WTC11 (cell line): ENCODE results near the gene NTN4. TPM values are rescaled to one million over a fixed set of nuclear protein-coding genes. Genes with fewer than 3 reads are reported as not detected.

Experiments
- ATAC-seq: fragments of 200-7000 bp; cut with Tn5 transposase; 2 replicates; pipeline ENCODE4 v1.10.0; 2021; ENCODE audit warnings: mild to moderate bottlenecking, moderate library complexity
- CTCF ChIA-PET: fragments of 300-600 bp; sonication (Branson Sonifier 250); formaldehyde crosslinking; loops from one replicate; lab custom pipeline; 2021; ENCODE audit warnings: antibody characterized with exemption; lab: Charles Lee
- POLR2A ChIA-PET: fragments of 350-600 bp; sonication (Branson Sonifier 250); formaldehyde crosslinking; loops from one replicate; lab custom pipeline; 2021; ENCODE audit warnings: antibody characterized with exemption; lab: Charles Lee
- DNase-seq: peaks from one replicate; pipeline ENCODE4 v3.0.0; 2021; ENCODE audit warnings: low spot score
- H3K27ac Mint-ChIP-seq: 2 replicates; pipeline ENCODE4 v1.8.0; 2021; ENCODE audit warnings: mixed read lengths
- H3K27me3 Mint-ChIP-seq: 2 replicates; pipeline ENCODE4 v1.8.0; 2021; ENCODE audit warnings: low read depth, mild to moderate bottlenecking, moderate library complexity, mixed read lengths
- H3K36me3 Mint-ChIP-seq: 2 replicates; pipeline ENCODE4 v1.8.0; 2021; ENCODE audit warnings: mixed read lengths
- H3K4me1 Mint-ChIP-seq: 2 replicates; pipeline ENCODE4 v1.8.0; 2022; ENCODE audit warnings: mixed read lengths
- H3K4me3 Mint-ChIP-seq: 2 replicates; pipeline ENCODE4 v1.8.0; 2021; ENCODE audit warnings: mild to moderate bottlenecking, moderate library complexity, mixed read lengths
- H3K9me3 Mint-ChIP-seq: 2 replicates; pipeline ENCODE4 v1.8.0; 2021; ENCODE audit warnings: mixed read lengths
- AR ChIP-seq: fragments of 250-450 bp; sonication (Bioruptor Pico); IDR thresholded peaks from 2 replicates; pipeline ENCODE4 v1.9.0; 2021; ENCODE audit warnings: mild to moderate bottlenecking
- E2F4 ChIP-seq: sonication (generic); formaldehyde crosslinking; IDR thresholded peaks from 2 replicates; pipeline ENCODE4 v1.8.1; 2022; ENCODE audit warnings: low read depth, mild to moderate bottlenecking, moderate library complexity, missing genetic modification reagents, borderline replicate concordance
- ESRRA ChIP-seq: sonication (generic); formaldehyde crosslinking; IDR thresholded peaks from 2 replicates; pipeline ENCODE4 v1.8.1; 2022; ENCODE audit warnings: mild to moderate bottlenecking, missing genetic modification reagents, borderline replicate concordance
- FOXJ3 ChIP-seq: sonication (generic); formaldehyde crosslinking; IDR thresholded peaks from 2 replicates; pipeline ENCODE4 v1.9.0; 2021; ENCODE audit warnings: missing genetic modification reagents, mild to moderate bottlenecking, borderline replicate concordance
- GRHL2 ChIP-seq: fragments of 250-450 bp; sonication (Bioruptor Pico); IDR thresholded peaks from 2 replicates; pipeline ENCODE4 v1.8.0; 2022; ENCODE audit warnings: mild to moderate bottlenecking, moderate library complexity; ENCODE audit not compliant: insufficient replicate concordance, severe bottlenecking
- NR1H2 ChIP-seq: sonication (generic); formaldehyde crosslinking; IDR thresholded peaks from 2 replicates; pipeline ENCODE4 v1.9.0; 2021; ENCODE audit warnings: mild to moderate bottlenecking, moderate library complexity, missing genetic modification reagents
- NR2C2 ChIP-seq: sonication (generic); formaldehyde crosslinking; IDR thresholded peaks from 2 replicates; pipeline ENCODE4 v1.8.0; 2022; ENCODE audit warnings: mild to moderate bottlenecking, missing genetic modification reagents
- RORB ChIP-seq: fragments of 250-450 bp; sonication (Bioruptor Pico); IDR thresholded peaks from 2 replicates; pipeline ENCODE4 v1.9.0; 2021; ENCODE audit warnings: mild to moderate bottlenecking
- SP1 ChIP-seq: sonication (generic); formaldehyde crosslinking; conservative IDR thresholded peaks from 2 replicates; pipeline ENCODE4 v1.8.1; 2022; ENCODE audit warnings: missing genetic modification reagents
- ZNF138 ChIP-seq: sonication (generic); formaldehyde crosslinking; conservative IDR thresholded peaks from 2 replicates; pipeline ENCODE4 v1.8.1; 2022; ENCODE audit warnings: mild to moderate bottlenecking, moderate library complexity, missing genetic modification reagents
- ZNF263 ChIP-seq: sonication (generic); formaldehyde crosslinking; IDR thresholded peaks from 2 replicates; pipeline ENCODE4 v1.8.1; 2022; ENCODE audit warnings: low read depth, mild to moderate bottlenecking, moderate library complexity, missing genetic modification reagents
- ZNF396 ChIP-seq: fragments of 250-450 bp; sonication (Bioruptor Pico); IDR thresholded peaks from 2 replicates; pipeline ENCODE4 v1.8.0; 2021; ENCODE audit warnings: mild to moderate bottlenecking, moderate library complexity, borderline replicate concordance
- ZNF671 ChIP-seq: fragments of 250-450 bp; sonication (Bioruptor Pico); IDR thresholded peaks from 2 replicates; pipeline ENCODE4 v1.8.0; 2021; ENCODE audit warnings: mild to moderate bottlenecking
- total RNA-seq: library from RNA; stranded (reverse); gene quantifications from 3 replicates; pipeline ENCODE4 v1.2.3, GENCODE V29; 2021
- TF ChIP-seq, protein P1 (sequence below): sonication (generic); formaldehyde crosslinking; IDR thresholded peaks from 2 replicates; pipeline ENCODE4 v1.8.0; 2023; ENCODE audit warnings: missing genetic modification reagents, mild to moderate bottlenecking, borderline replicate concordance
- TF ChIP-seq, protein P2 (sequence below): fragments of 250-450 bp; sonication (Bioruptor Pico); IDR thresholded peaks from 2 replicates; pipeline ENCODE4 v2.1.2; 2022; ENCODE audit warnings: mild to moderate bottlenecking, moderate library complexity
- TF ChIP-seq, protein P3 (sequence below): sonication (generic); formaldehyde crosslinking; IDR thresholded peaks from 2 replicates; pipeline ENCODE4 v1.8.1; 2022; ENCODE audit warnings: missing genetic modification reagents, borderline replicate concordance

The NTN4 gene
- total RNA-seq, 1 experiment from 2014 or later = 2.7 TPM

DNA sequence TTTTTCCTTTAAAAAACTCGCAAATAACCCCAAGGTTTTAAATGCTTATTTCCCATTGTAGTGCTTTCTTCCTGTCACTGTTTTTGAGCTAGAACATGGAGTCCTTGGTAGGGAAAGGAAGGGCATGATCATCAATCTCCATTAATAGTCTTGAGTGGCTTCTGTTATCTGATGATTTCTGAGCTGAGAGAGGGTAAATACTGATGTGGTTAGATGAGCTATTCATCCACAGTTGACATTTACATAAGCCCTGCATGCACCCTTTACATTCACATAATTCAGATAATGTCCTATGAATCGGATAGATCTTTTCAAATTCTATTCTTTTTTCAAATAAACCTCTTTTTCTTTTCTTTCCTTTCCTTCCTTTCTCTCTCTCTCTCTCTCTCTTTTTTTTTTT lies 81.4 kb downstream of the NTN4 start (continued):
- TF ChIP-seq, protein P1, sequence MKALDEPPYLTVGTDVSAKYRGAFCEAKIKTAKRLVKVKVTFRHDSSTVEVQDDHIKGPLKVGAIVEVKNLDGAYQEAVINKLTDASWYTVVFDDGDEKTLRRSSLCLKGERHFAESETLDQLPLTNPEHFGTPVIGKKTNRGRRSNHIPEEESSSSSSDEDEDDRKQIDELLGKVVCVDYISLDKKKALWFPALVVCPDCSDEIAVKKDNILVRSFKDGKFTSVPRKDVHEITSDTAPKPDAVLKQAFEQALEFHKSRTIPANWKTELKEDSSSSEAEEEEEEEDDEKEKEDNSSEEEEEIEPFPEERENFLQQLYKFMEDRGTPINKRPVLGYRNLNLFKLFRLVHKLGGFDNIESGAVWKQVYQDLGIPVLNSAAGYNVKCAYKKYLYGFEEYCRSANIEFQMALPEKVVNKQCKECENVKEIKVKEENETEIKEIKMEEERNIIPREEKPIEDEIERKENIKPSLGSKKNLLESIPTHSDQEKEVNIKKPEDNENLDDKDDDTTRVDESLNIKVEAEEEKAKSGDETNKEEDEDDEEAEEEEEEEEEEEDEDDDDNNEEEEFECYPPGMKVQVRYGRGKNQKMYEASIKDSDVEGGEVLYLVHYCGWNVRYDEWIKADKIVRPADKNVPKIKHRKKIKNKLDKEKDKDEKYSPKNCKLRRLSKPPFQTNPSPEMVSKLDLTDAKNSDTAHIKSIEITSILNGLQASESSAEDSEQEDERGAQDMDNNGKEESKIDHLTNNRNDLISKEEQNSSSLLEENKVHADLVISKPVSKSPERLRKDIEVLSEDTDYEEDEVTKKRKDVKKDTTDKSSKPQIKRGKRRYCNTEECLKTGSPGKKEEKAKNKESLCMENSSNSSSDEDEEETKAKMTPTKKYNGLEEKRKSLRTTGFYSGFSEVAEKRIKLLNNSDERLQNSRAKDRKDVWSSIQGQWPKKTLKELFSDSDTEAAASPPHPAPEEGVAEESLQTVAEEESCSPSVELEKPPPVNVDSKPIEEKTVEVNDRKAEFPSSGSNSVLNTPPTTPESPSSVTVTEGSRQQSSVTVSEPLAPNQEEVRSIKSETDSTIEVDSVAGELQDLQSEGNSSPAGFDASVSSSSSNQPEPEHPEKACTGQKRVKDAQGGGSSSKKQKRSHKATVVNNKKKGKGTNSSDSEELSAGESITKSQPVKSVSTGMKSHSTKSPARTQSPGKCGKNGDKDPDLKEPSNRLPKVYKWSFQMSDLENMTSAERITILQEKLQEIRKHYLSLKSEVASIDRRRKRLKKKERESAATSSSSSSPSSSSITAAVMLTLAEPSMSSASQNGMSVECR (CRISPR knock-in tag) = no peak
- no peak for TF ChIP-seq AR
- no peak for TF ChIP-seq FOXJ3 (CRISPR knock-in tag)
- TF ChIP-seq SP1 (CRISPR knock-in tag) = no peak

DNA sequence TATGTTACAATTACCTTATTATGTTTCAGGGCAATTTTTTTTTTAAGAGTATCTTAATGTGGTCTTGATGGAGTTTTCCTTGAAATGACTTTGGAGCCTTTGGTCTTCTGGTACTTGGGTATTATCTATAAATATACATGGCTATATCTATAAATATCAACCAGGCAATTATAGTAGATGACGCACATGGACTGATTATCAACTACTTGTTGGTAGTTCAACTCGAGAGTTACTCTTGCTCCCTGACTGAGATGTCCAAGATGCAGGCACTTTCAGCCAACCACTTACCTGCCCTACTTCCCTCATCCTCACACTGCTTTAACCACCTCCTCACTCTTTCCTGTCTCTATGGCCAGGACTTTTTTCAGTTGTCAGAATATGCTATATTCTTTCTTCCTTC lies 85.4 kb downstream of the NTN4 start:
- TF ChIP-seq ZNF396 (CRISPR knock-in tag) = no peak
- TF ChIP-seq, protein P2, sequence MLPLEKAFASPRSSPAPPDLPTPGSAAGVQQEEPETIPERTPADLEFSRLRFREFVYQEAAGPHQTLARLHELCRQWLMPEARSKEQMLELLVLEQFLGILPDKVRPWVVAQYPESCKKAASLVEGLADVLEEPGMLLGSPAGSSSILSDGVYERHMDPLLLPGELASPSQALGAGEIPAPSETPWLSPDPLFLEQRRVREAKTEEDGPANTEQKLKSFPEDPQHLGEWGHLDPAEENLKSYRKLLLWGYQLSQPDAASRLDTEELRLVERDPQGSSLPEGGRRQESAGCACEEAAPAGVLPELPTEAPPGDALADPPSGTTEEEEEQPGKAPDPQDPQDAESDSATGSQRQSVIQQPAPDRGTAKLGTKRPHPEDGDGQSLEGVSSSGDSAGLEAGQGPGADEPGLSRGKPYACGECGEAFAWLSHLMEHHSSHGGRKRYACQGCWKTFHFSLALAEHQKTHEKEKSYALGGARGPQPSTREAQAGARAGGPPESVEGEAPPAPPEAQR (CRISPR knock-in tag) = no peak
- TF ChIP-seq ZNF671 (CRISPR knock-in tag) = no peak
- no peak for TF ChIP-seq ESRRA (CRISPR knock-in tag)
- no peak for TF ChIP-seq RORB
- TF ChIP-seq NR1H2 (CRISPR knock-in tag) = no peak
- TF ChIP-seq, protein P3, sequence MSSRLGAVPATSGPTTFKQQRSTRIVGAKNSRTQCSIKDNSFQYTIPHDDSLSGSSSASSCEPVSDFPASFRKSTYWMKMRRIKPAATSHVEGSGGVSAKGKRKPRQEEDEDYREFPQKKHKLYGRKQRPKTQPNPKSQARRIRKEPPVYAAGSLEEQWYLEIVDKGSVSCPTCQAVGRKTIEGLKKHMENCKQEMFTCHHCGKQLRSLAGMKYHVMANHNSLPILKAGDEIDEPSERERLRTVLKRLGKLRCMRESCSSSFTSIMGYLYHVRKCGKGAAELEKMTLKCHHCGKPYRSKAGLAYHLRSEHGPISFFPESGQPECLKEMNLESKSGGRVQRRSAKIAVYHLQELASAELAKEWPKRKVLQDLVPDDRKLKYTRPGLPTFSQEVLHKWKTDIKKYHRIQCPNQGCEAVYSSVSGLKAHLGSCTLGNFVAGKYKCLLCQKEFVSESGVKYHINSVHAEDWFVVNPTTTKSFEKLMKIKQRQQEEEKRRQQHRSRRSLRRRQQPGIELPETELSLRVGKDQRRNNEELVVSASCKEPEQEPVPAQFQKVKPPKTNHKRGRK (CRISPR knock-in tag) = no peak
- TF ChIP-seq GRHL2 = no peak
- TF ChIP-seq ZNF263 (CRISPR knock-in tag) = no peak
- no peak for TF ChIP-seq ZNF138 (CRISPR knock-in tag)
- DNase-seq (no peak), ATAC-seq (no peak)
- POLR2A ChIA-PET = no interaction called here
- Mint-ChIP-seq H3K9me3 (no peaks in the 10 kb centered on the region), H3K36me3 (no peaks in the 10 kb centered on the region), H3K4me1 (peaks cover 22% of the 10 kb centered on the region), H3K27me3 (no peaks in the 10 kb centered on the region), H3K27ac (no peak overlapping the region), H3K4me3 (no peak overlapping the region)
- CTCF ChIA-PET = no interaction called here

DNA sequence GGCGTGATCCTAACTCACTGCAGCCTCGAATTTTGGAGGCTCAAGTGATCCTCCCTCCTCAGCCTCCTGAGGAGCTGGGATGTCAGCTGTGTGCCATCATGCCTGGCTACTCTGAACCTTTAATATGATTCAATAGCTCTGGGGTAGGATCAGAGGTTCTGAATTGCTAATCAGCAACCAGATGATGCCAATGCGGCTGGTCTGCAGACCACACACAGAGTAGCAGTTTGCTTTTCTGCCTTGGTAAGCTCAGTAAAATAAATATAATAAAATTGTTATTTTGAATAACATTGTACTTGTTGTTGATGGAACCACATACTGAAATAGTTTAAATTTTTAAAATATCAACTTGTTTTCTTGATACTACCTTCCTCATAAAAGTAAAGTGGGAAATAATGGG lies 86.6 kb downstream of the NTN4 start:
- POLR2A ChIA-PET = no interaction called here
- H3K4me3 Mint-ChIP-seq = no peak overlapping the region
- H3K9me3 Mint-ChIP-seq = no peaks in the 10 kb centered on the region
- H3K4me1 Mint-ChIP-seq = peaks cover 22% of the 10 kb centered on the region
- CTCF ChIA-PET = no interaction called here
- H3K27ac Mint-ChIP-seq = no peak overlapping the region
- TF ChIP-seq NR2C2 (CRISPR knock-in tag) (no peak), E2F4 (CRISPR knock-in tag) (no peak)
- TF ChIP-seq, all 79 proteins: peak for 0
- no peak for DNase-seq
- no peak for ATAC-seq
- Mint-ChIP-seq H3K27me3 (no peaks in the 10 kb centered on the region), H3K36me3 (no peaks in the 10 kb centered on the region)
